HepG2 (cell line): ENCODE measurements around the gene ORC2. TPM values are rescaled to one million over a fixed set of nuclear protein-coding genes. Genes with fewer than 3 reads are reported as not detected.

Source experiments
- CC2D1A ChIP-seq: sonication (generic); formaldehyde crosslinking; IDR thresholded peaks from 2 replicates; pipeline ENCODE4 v1.8.1; 2023; ENCODE audit warnings: mild to moderate bottlenecking, missing genetic modification reagents
- ESRRA ChIP-seq: sonication (generic); formaldehyde crosslinking; IDR thresholded peaks from 2 replicates; pipeline ENCODE4 v1.5.1; 2020; ENCODE audit warnings: mild to moderate bottlenecking, low read depth, missing genetic modification reagents
- FOXP1 ChIP-seq, 2 experiments: fragments of 450-650 bp in 1 of 2; IDR thresholded peaks; 2 replicates each; pipeline ENCODE4 v1.6.1; 2017 to 2018; ENCODE audit warnings: antibody characterized with exemption in 1 of 2
- KMT2A ChIP-seq: sonication (generic); formaldehyde crosslinking; IDR thresholded peaks from 2 replicates; pipeline ENCODE4 v1.4.0; 2020; ENCODE audit warnings: missing genetic modification reagents
- MEIS2 ChIP-seq: sonication (generic); formaldehyde crosslinking; IDR thresholded peaks from 2 replicates; pipeline ENCODE4 v1.9.0; 2021; ENCODE audit warnings: mild to moderate bottlenecking, missing genetic modification reagents
- RARA ChIP-seq: IDR thresholded peaks from 2 replicates; pipeline ENCODE4 v1.6.1; 2016; ENCODE audit warnings: missing genetic modification reagents, missing compliant biosample characterization
- SIX4 ChIP-seq: sonication (generic); formaldehyde crosslinking; IDR thresholded peaks from 2 replicates; pipeline ENCODE4 v1.4.0; 2020; ENCODE audit warnings: missing genetic modification reagents
- TARDBP ChIP-seq: sonication (generic); formaldehyde crosslinking; IDR thresholded peaks from 2 replicates; pipeline ENCODE4 v1.8.0; 2022; ENCODE audit warnings: mild to moderate bottlenecking, missing genetic modification reagents
- TFDP1 ChIP-seq: IDR thresholded peaks from 2 replicates; pipeline ENCODE4 v1.6.1; 2016; ENCODE audit warnings: missing compliant biosample characterization, missing genetic modification reagents, borderline replicate concordance
- ZBTB40 ChIP-seq, 2 experiments: fragments of 450-650 bp in 1 of 2; sonication (generic) in 1 of 2; formaldehyde crosslinking in 1 of 2; IDR thresholded peaks; 2 replicates each; pipeline versions ENCODE4 v1.6.1 to v1.8.0; 2016 to 2022; ENCODE audit warnings: antibody characterized with exemption in 1 of 2, mild to moderate bottlenecking in 1 of 2, missing genetic modification reagents in 1 of 2
- ZFX ChIP-seq: sonication (generic); formaldehyde crosslinking; IDR thresholded peaks from 2 replicates; pipeline ENCODE4 v1.4.0; 2020; ENCODE audit warnings: mild to moderate bottlenecking, low read depth, missing genetic modification reagents, moderate library complexity
- ZNF225 ChIP-seq: sonication (generic); formaldehyde crosslinking; IDR thresholded peaks from 2 replicates; pipeline ENCODE4 v1.4.0; 2020; ENCODE audit warnings: mild to moderate bottlenecking, missing genetic modification reagents
- ZNF382 ChIP-seq: sonication (generic); formaldehyde crosslinking; IDR thresholded peaks from 2 replicates; pipeline ENCODE4 v1.5.0; 2020; ENCODE audit warnings: missing genetic modification reagents, mild to moderate bottlenecking, borderline replicate concordance
- ZNF557 ChIP-seq: sonication (generic); formaldehyde crosslinking; IDR thresholded peaks from 2 replicates; pipeline ENCODE4 v1.4.0; 2020; ENCODE audit warnings: missing genetic modification reagents
- ZNF616 ChIP-seq: sonication (generic); formaldehyde crosslinking; IDR thresholded peaks from 2 replicates; pipeline ENCODE4 v1.5.0; 2020; ENCODE audit warnings: low read depth, mild to moderate bottlenecking, missing genetic modification reagents
- polyA plus RNA-seq, 8 experiments: library from polyadenylated mRNA; depleted of rRNA in 3 of 8; stranded (reverse) in 7 of 8; unstranded in 1 of 8; fragments of >200 nt; fragmentation: Illumina TruSeq in 4 of 8; extraction: Trizol in 4 of 8; gene quantifications; 2 replicates each; pipeline versions ENCODE4 v1.2.1 to v1.2.3, GENCODE V29; 2011 to 2016; ENCODE audit warnings: low read depth in 4 of 8, missing spikeins in 1 of 8, mixed read lengths in 1 of 8; ENCODE audit not compliant: insufficient read depth in 1 of 8
- total RNA-seq, 5 experiments: library from RNA; depleted of rRNA; stranded (reverse); fragments of >200 nt; fragmentation: Illumina TruSeq; extraction: Trizol; gene quantifications; 2 replicates each; pipeline ENCODE4 v1.2.3, GENCODE V29; 2016; ENCODE audit warnings: low read depth in 1 of 5
- TF ChIP-seq, protein P1 (sequence below): sonication (generic); formaldehyde crosslinking; IDR thresholded peaks from 2 replicates; pipeline ENCODE4 v1.5.0; 2020; ENCODE audit warnings: mild to moderate bottlenecking, missing genetic modification reagents, borderline replicate concordance
- TF ChIP-seq, protein P2 (sequence below), 2 experiments: fragments of 450-650 bp in 1 of 2; sonication (generic) in 1 of 2; formaldehyde crosslinking; IDR thresholded peaks; 2 replicates each; pipeline versions ENCODE4 v1.5.0 to v1.8.0; 2020 to 2022; ENCODE audit warnings: mild to moderate bottlenecking in 1 of 2, missing genetic modification reagents in 1 of 2

ORC2 gene
- total and polyA plus RNA-seq, 2 of the 13 experiments (the other 11 are each of a cell fraction or from before 2014, with no cell fraction given) = 19.3 to 73.5 TPM

- TF ChIP-seq MEIS2 (CRISPR knock-in tag) (no peak), SIX4 (no peak), TFDP1 (CRISPR knock-in tag) (no peak; the same call in 1 of the 2 replicates), ZNF557 (CRISPR knock-in tag) (no peak), FOXP1 (IDR thresholded peaks at IDR 0.05) (peak; percentile 63; the same call in 1 of the 2 replicates), FOXP1 (CRISPR knock-in tag; IDR thresholded peaks at IDR 0.05) (peak; percentile 73), KMT2A (no peak), ZNF616 (CRISPR knock-in tag) (no peak), CC2D1A (CRISPR knock-in tag) (no peak), ZBTB40 (IDR thresholded peaks at IDR 0.05) (no peak), ZBTB40 (CRISPR knock-in tag; IDR thresholded peaks at IDR 0.05) (no peak), ZNF225 (no peak), ZFX (CRISPR knock-in tag) (no peak), RARA (CRISPR knock-in tag) (peak; percentile 76), TARDBP (peak; percentile 70; the same call in 1 of the 2 replicates), ESRRA (peak; percentile 55; the same call in 1 of the 2 replicates), ZNF382 (CRISPR knock-in tag) (no peak)
- TF ChIP-seq, protein P1, sequence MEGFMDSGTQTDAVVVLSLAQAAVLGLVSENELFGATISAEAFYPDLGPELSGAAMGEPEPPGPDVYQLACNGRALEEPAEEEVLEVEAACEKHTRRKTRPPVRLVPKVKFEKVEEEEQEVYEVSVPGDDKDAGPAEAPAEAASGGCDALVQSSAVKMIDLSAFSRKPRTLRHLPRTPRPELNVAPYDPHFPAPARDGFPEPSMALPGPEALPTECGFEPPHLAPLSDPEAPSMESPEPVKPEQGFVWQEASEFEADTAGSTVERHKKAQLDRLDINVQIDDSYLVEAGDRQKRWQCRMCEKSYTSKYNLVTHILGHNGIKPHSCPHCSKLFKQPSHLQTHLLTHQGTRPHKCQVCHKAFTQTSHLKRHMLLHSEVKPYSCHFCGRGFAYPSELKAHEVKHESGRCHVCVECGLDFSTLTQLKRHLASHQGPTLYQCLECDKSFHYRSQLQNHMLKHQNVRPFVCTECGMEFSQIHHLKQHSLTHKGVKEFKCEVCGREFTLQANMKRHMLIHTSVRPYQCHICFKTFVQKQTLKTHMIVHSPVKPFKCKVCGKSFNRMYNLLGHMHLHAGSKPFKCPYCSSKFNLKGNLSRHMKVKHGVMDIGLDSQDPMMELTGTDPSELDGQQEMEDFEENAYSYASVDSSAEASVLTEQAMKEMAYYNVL (CRISPR knock-in tag) = no peak
- TF ChIP-seq, protein P2, sequence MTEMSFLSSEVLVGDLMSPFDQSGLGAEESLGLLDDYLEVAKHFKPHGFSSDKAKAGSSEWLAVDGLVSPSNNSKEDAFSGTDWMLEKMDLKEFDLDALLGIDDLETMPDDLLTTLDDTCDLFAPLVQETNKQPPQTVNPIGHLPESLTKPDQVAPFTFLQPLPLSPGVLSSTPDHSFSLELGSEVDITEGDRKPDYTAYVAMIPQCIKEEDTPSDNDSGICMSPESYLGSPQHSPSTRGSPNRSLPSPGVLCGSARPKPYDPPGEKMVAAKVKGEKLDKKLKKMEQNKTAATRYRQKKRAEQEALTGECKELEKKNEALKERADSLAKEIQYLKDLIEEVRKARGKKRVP (CRISPR knock-in tag; IDR thresholded peaks at IDR 0.05) = no peak; a peak in 1 of 4 replicates
Measured at GRCh38 chr2:201008296-201008829, 44.9 kb upstream of the ORC2 start (continued).
